ENCODE data around the gene ZNF778.

Gene ZNF778

DNA sequence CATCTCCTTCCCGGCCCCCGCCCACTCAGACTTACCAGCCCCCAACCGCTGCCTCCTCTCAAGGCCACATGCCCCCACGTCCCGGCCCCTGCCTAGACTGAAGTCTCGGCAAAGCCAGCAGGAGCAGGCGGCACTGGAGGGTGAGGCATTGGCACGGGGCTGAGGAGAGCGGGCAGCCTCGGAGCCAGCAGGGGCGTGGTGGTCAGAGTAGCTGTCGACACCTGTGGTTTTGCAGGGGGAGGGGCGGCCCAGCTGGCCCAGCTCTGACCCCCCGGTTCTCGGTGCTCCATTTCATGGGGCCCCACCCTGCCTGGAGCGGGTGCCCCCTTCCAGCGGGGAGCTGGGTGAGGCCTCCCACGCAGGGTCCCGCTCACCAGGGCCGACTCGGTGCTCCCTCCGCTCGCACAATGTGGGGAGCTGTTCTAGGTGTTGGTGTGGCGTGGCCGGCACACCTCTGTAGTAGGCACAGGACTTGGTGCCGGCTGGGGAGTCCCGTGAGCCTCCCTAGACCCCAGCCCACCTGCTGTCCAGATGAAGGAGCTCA, 41.3 kb upstream of the ZNF778 start:
- TF ChIP-seq, protein P1, sequence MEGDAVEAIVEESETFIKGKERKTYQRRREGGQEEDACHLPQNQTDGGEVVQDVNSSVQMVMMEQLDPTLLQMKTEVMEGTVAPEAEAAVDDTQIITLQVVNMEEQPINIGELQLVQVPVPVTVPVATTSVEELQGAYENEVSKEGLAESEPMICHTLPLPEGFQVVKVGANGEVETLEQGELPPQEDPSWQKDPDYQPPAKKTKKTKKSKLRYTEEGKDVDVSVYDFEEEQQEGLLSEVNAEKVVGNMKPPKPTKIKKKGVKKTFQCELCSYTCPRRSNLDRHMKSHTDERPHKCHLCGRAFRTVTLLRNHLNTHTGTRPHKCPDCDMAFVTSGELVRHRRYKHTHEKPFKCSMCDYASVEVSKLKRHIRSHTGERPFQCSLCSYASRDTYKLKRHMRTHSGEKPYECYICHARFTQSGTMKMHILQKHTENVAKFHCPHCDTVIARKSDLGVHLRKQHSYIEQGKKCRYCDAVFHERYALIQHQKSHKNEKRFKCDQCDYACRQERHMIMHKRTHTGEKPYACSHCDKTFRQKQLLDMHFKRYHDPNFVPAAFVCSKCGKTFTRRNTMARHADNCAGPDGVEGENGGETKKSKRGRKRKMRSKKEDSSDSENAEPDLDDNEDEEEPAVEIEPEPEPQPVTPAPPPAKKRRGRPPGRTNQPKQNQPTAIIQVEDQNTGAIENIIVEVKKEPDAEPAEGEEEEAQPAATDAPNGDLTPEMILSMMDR (IDR thresholded peaks at IDR 0.05; ENCODE audit: low read depth, low read length, missing control alignments), result no peak
- no peak for DNase-seq (ENCODE audit: extremely low read depth, low read depth)
- H3K4me3 ChIP-seq (replicated peaks; ENCODE audit: low read depth, low read length), result no peak overlapping the region

DNA sequence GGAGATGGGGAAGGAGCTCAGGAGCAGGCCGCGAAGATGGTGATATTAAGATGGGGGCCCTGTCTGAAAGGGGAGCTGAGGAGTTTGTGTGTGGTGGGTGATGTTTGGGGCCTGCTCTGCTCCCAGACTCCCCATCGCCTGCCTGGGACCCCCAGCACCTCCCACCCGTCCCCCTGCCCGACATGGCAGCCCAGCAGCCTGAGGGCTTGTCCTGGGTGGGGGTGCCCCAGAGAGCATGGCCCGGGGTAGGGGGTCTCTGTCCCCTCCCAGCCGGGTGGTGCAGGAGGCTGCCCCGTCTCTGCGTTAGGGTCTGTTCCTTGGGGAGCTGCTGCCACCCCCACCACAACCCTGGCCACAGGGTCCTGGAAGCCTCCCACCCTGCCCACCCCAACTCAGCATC, 40.8 kb upstream of the ZNF778 start:
- H3K4me3 ChIP-seq (replicated peaks; ENCODE audit: low read depth, low read length), result no peak overlapping the region
- DNase-seq (ENCODE audit: extremely low read depth, low read depth), result no peak
- TF ChIP-seq, protein P1 (IDR thresholded peaks at IDR 0.05; ENCODE audit: low read depth, low read length, missing control alignments), result no peak

DNA sequence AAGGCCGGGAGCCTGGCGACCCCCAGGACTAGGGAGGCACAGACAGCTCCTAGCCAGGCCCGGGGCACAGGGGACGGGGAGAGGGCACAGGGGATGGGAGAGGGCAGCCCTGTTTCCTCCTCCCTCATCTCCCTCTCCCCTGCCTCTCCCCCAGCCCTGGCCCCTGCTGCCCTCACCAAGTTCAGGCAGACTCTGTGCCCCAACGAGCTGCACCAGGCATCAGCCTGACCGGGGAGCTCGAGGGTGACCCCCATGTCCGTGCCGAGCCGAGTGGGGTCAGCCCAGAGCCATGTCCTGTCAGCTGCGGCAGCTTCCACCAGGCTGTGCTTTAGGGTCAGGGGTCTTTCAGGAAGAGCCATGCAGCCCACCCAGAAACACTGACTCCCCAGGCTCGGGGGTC, 40.0 kb upstream of the ZNF778 start:
- no peak for DNase-seq (ENCODE audit: extremely low read depth, low read depth)
- no peak overlapping the region for H3K4me3 ChIP-seq (replicated peaks; ENCODE audit: low read depth, low read length)
- TF ChIP-seq, protein P1 (IDR thresholded peaks at IDR 0.05; ENCODE audit: low read depth, low read length, missing control alignments), result no peak

DNA sequence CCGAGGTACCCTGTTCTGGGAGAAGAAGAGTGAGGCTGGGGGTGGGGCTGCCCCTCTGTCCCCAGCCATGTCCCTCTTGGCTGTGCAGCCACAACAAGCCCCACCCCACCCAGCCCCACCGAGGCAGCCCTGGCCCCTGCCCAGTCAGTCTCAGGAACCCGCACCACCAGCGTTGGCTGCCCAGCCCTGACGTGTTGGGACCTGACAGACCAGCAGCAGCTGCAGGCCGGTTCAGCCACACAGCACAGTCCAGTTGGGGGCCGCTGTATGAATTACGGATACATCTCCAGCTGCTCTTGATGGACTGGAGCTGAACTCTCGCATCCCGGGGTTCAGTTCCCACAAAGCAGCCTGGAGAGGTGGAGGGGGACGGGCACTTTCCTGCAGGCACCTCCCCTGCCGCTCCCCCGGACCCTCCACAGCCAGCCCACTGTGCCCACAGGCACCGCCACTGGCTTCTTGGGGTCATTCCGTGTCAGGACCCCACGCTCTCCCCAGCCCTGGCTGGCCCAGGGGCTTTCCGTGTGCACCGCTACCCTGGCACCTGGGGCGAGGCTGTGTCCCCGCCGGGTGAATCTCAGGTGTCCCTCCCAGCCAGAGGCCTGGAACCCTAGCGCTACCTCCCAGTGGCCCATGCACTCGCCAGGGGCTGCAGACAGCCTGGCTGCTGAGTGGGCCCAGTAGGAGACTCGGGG, 38.9 kb upstream of the ZNF778 start:
- DNase-seq (ENCODE audit: extremely low read depth, low read depth), result no peak
- TF ChIP-seq, protein P1 (IDR thresholded peaks at IDR 0.05; ENCODE audit: low read depth, low read length, missing control alignments), result no peak
- no peak overlapping the region for H3K4me3 ChIP-seq (replicated peaks; ENCODE audit: low read depth, low read length)

DNA sequence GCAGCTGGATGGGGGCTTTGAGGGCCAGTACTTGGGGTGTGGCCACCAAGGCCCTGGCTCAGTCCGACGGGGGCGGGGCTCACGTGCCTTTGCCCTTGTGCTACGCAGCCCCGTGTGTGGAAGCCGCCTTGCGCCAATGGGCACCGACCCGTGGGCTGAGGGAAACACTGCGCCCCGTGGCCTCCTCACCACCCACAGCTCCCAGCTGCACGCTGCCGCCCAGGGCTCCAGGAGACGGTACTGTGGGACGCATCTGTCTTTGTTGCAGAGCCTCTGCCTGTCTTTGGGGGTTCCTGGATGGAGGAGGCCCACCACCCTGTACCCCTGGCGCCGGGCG, 38.4 kb upstream of the ZNF778 start:
- TF ChIP-seq, protein P1 (IDR thresholded peaks at IDR 0.05; ENCODE audit: low read depth, low read length, missing control alignments), result no peak
- no peak overlapping the region for H3K4me3 ChIP-seq (replicated peaks; ENCODE audit: low read depth, low read length)
- DNase-seq (ENCODE audit: extremely low read depth, low read depth), result no peak

DNA sequence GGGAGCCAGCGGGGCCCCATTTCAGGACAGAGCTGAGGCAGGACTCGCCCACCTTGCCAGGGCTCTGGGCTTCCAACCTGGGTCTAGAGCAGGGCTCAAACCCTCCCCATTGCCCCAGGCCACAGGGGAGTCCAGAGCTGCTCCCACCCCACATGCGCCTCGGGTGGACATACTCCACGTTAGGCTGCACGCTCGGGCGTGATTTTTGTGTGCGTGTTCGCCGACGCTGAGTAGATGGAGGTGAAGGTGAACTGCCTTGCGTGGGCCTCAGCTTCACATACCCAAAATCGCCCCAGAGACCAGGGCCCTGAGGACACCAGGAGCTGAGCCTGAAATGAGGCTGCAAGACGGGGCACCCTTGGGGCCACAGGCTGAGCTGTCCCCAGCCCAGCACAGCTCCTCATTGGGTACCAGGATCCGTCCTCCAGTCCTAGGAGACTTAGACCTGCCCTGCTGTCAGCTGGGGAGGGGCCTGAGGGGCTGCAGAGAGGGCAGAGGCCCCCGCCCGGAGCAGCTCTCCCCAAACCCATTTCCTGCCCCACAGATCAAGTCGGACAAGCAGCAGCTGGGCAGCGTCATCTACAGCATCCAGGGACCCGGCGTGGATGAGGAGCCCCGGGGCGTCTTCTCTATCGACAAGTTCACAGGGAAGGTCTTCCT, 37.7 kb upstream of the ZNF778 start:
- no peak for DNase-seq (ENCODE audit: extremely low read depth, low read depth)
- H3K4me3 ChIP-seq (replicated peaks; ENCODE audit: low read depth, low read length), result no peak overlapping the region
- TF ChIP-seq, protein P1 (IDR thresholded peaks at IDR 0.05; ENCODE audit: low read depth, low read length, missing control alignments), result no peak
